GM12801 (cell line): ENCODE data around the gene C20orf204.

ENCODE experiments used
- TF ChIP-seq, protein P1 (sequence below): IDR thresholded peaks from one replicate; pipeline ENCODE4 v1.5.1; 2011; ENCODE audit warnings: control low read depth; ENCODE audit not compliant: insufficient read length; ENCODE audit errors: extremely low read depth

C20orf204 gene

GRCh38 chr20:64009811-64010387, 26.1 kb upstream of the C20orf204 start:
- TF ChIP-seq, protein P1, sequence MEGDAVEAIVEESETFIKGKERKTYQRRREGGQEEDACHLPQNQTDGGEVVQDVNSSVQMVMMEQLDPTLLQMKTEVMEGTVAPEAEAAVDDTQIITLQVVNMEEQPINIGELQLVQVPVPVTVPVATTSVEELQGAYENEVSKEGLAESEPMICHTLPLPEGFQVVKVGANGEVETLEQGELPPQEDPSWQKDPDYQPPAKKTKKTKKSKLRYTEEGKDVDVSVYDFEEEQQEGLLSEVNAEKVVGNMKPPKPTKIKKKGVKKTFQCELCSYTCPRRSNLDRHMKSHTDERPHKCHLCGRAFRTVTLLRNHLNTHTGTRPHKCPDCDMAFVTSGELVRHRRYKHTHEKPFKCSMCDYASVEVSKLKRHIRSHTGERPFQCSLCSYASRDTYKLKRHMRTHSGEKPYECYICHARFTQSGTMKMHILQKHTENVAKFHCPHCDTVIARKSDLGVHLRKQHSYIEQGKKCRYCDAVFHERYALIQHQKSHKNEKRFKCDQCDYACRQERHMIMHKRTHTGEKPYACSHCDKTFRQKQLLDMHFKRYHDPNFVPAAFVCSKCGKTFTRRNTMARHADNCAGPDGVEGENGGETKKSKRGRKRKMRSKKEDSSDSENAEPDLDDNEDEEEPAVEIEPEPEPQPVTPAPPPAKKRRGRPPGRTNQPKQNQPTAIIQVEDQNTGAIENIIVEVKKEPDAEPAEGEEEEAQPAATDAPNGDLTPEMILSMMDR = no peak

DNA sequence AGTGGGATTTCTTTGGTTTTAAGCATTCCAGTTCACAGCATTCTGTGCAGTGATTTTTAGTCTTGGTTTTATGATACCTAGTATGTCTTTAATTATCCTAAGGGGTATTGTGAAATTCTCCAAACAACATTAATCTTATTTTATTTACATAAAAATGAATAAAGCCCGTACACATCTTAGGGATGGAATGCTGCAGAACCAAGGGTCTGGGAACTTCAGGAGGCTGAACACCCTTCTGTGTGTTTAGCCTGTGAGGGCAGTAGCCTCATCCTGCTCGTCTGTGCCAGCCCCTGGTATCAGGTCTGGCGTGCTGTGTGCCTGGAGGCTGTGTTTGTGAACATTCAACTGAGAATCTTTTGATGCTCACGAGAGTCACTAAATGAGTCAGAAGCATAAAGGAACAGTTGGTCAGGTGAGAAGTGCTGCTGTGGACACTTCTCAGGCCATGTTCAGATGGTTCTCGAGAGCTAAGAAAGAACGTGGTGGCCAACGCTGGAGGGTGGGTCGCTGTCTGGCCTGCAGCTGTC, 25.2 kb upstream of the C20orf204 start:
- TF ChIP-seq, protein P1 = no peak

GRCh38 chr20:64011366-64011779, 24.6 kb upstream of the C20orf204 start:
- TF ChIP-seq, protein P1 = no peak

DNA sequence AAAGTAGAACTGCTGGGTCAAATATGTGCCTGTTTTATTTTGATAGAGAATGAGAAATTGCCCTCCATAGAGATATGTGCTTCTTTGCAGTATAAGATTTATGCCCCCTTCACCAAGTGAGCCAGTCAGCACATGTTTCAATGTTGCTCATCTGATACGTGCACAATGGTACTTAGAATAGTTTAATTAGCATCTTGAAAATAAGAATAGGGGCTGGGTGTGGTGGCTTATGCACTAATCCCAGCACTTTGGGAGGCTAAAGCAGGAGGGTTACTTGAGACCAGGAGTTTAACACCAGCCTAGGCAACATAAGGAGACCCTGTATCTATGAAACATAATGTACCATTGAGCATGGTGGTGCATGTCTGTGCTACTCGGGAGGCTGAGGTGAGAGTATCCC, 20.3 kb upstream of the C20orf204 start:
- TF ChIP-seq, protein P1 = no peak

- TF ChIP-seq, protein P1 = no peak
Observed at GRCh38 chr20:64021124-64021975, 14.6 kb upstream of the C20orf204 start.

DNA sequence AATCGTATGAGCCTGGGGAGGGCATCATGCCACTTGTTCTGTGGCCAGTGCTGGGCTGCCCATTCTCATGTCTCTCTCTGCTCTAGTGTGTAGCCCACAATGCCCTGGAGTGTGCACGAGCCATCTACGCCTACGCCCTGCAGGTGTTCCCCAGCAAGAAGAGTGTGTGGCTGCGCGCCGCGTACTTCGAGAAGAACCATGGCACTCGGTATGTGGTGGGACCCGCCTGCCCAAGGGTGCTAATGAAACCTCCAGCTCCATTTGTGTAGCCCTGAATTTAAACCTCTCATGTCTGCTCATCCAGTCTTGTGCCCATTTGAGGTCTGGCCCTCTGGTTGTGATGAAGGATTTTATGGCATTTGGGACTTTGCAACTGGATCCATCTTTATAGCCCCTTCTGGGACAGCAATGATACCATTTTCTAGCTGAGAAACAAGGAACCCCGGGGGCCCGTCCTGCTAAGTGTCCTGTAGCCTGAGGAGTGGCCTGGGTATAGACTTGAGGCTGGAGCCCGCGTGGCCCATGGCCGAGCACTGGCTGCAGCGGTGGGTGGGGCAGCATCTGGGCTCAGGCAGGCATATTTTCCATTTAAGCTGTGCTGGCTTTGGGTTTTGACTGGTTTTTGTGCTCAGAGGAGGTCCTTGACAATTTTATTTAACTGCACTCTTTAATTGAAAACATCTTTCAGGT, 13.2 kb upstream of the C20orf204 start:
- TF ChIP-seq, protein P1 = no peak
